ENCODE results near the gene FAM222A.

FAM222A gene

DNA sequence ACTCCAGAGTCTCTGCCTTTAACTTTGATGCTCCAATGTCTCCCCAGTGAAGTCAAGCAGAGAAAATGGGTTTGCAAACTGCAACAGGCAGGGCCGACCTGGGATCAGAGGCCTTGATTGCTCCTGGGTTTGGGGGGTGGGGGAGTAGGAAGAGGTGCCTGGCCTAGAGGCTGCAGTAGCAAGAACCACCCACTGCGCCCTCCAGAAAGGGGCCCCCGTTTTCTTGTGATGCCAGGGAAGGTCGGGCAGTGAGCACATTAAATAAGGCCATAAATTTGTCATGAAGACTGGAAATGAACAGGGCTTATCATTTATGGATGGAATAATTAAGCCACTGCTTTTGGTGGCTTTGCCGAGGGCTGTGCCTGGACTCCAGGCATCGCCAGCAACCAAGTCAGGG, 38.2 kb upstream of the FAM222A start:
- no peak for DNase-seq (ENCODE audit: low spot score)

DNA sequence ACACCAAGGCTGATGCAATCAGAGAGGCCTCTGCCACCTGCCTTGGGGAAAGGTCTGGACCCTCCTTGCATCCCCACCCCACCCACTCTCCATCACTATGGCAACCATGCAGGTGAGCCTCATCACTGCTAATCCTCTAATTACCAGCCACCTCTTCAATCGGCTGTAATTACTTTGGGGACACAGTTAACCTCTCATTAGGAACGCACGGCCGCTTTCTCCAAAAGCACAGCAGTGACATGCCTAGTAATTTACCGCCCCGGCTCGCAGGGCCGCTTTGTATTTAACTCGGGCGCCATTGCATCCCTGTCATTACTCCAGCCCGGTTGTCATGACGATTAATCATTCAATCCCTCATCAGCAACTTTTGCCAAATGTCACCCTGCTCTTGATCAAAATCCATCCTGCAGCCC, 36.3 kb upstream of the FAM222A start:
- no peak for DNase-seq (ENCODE audit: low spot score)
- TF ChIP-seq, protein P1, sequence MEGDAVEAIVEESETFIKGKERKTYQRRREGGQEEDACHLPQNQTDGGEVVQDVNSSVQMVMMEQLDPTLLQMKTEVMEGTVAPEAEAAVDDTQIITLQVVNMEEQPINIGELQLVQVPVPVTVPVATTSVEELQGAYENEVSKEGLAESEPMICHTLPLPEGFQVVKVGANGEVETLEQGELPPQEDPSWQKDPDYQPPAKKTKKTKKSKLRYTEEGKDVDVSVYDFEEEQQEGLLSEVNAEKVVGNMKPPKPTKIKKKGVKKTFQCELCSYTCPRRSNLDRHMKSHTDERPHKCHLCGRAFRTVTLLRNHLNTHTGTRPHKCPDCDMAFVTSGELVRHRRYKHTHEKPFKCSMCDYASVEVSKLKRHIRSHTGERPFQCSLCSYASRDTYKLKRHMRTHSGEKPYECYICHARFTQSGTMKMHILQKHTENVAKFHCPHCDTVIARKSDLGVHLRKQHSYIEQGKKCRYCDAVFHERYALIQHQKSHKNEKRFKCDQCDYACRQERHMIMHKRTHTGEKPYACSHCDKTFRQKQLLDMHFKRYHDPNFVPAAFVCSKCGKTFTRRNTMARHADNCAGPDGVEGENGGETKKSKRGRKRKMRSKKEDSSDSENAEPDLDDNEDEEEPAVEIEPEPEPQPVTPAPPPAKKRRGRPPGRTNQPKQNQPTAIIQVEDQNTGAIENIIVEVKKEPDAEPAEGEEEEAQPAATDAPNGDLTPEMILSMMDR (IDR thresholded peaks at IDR 0.05; ENCODE audit: extremely low read depth, missing control alignments), result no peak

More for the DNA sequence above, 38.2 kb upstream of the FAM222A start:
- TF ChIP-seq, protein P1 (IDR thresholded peaks at IDR 0.05; ENCODE audit: extremely low read depth, missing control alignments), result no peak

DNA sequence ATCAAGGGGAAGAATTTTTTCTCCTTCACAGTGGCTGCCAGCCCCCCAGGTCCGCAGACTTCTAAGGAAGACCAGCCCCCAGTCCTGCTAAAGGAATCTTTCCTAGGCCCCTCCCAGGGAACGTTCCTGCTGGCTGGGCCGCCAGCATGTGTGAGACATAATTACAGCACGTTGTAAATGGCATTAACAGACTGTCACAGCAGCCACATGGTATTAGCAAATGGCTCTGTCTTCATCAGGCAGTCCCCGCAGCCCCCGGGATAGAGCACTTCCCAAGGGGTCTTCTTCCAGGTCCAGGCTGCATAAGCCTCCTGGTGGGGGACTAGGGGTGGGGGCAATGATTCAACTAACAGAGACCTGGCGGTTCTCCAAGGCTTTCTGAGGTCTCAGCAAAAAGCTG, 34.9 kb upstream of the FAM222A start:
- TF ChIP-seq, protein P1 (IDR thresholded peaks at IDR 0.05; ENCODE audit: extremely low read depth, missing control alignments), result no peak
- DNase-seq (ENCODE audit: low spot score), result no peak

DNA sequence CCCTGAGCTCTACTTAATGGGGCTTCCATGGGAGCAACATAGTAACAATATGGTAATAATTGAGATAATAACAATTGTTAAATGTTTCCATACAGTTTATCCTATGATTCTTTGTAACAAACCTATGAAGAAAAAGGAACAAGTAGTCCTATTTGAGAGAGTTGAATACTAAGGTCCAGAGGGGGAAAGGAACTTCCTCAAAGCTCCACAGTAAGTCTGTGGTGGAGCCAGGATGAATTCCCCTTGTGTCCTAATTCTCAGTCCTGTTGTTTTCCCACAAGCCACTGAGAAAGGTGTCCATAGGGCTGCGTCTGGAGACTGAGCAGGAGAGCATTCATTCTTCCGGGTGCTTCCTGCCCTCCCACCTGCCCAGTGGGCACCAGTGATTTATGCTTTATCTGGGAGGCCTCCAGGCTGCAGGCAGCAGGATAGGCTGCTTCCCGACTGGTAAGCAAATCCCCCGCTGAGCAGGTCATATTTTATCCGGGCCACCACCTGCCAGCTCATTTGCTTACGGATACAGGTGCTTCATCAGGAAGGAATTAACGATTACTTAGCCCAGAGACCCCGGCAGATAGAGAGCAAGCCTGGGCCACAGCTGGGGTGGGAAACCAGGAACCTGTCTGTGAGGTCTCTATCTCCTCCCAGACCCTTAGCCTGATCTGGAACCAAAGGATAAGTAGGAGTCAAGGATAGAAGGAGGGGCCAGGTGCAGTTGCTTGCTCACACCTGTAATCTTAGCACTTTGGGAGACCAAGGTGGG, 33.9 kb upstream of the FAM222A start:
- DNase-seq (ENCODE audit: low spot score), result no peak
- TF ChIP-seq, protein P1 (IDR thresholded peaks at IDR 0.05; ENCODE audit: extremely low read depth, missing control alignments), result no peak

DNA sequence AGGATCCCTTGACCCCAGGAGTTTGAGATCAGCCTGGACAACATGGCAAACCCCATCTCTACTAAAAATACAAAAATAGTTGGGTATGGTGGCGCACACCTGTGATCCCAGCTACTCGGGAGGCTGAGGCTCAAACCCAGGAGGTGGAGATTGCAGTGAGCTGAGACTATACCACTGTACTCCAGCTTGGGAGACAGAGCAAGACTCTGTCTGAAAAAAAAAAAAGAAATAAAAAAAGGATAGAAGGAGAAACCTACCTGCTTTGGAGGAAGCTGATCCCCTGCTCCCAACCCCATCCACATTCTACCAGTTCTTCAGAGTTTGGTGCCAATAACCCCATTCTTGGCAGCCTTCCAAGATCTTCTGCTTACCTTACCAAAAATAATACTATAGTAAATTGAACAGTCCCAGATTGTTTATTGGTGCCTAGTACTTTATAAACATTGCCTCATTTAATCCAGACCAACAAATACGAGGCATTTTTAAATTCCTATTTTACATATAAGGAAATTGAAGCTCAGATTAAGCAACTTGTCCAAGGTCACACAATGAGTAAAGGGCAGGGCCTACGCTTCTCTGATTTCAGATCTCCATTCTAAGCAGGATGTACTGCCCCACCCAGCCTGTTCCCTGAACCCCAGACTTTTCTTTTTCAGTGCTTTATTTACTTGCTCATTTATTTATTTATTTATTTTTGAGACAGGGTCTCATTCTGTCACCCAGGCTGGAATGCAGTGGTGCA, 33.2 kb upstream of the FAM222A start:
- no peak for DNase-seq (ENCODE audit: low spot score)
- TF ChIP-seq, protein P1 (IDR thresholded peaks at IDR 0.05; ENCODE audit: extremely low read depth, missing control alignments), result no peak

DNA sequence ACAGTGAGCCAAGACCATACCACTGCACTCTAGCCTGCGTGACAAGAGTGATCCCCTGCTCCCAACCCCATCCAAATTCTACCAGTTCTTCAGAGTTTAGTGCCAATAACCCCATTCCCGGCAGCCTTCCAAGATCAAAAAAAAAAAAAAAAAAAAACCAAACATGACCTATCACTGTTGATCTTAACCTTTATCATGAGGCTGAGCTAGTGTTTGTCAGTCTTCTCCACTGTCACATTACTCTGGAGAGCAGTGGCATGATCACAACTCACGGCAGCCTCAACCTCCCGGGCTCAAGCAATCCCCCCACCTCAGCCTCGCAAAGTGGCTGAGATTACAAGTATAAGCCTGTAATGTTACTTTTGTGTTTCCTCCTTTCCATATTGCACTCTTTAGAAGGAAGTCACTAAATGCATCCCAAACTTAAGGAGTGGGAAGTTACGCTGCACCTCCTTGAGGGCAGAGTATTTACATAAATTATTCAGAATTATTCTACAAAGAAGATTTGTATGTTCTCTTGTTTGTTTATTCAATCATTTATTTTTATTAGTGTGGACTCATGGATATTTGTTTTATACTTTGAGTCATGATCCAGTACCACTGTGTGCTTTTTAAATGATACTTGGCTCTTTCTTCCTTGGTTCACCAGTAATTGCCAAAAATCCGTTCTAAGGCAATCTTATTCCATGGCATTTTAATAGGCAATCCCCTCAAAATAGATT, 31.5 kb upstream of the FAM222A start:
- TF ChIP-seq, protein P1 (IDR thresholded peaks at IDR 0.05; ENCODE audit: extremely low read depth, missing control alignments), result no peak
- no peak for DNase-seq (ENCODE audit: low spot score)

DNA sequence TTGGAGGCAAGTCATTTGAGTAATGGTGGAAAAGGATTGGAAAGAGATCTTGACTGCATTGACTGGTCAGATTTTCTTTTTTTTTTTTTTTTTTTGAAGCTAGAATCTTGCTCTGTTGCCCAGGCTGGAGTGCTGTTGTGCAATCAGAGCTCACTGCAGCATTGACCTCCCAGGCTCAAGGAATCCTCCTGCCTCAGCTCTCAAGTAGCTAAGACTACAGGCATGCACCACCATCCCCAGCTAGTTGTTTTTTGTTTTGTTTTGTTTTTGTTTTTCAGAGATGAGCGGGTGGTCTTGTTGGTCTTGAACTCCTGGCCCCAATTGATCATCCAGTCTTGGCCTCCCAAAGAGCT, 30.9 kb upstream of the FAM222A start:
- DNase-seq (ENCODE audit: low spot score), result no peak
- TF ChIP-seq, protein P1 (IDR thresholded peaks at IDR 0.05; ENCODE audit: extremely low read depth, missing control alignments), result no peak

Data from GM20000 (cell line).